ENCODE measurements around the gene MYO16.
"Not testable (repeated sequence)": the region's sequence is repeated elsewhere in the genome, so short reads cannot be mapped to it uniquely, and the experiment has no call there.

Gene MYO16

GRCh38 chr13:108911807-108912206 lies 282.4 kb downstream of the MYO16 start:
- DNase-seq: no peak

GRCh38 chr13:108913731-108914130 lies 284.3 kb downstream of the MYO16 start:
- not testable (repeated sequence) for DNase-seq

GRCh38 chr13:108915095-108915633 lies 285.8 kb downstream of the MYO16 start:
- peak; percentile 65 for DNase-seq

GRCh38 chr13:108915634-108916512 lies 286.5 kb downstream of the MYO16 start:
- peak; percentile 98 for DNase-seq

GRCh38 chr13:108917581-108917980 lies 288.2 kb downstream of the MYO16 start:
- peak; percentile 64 for DNase-seq

- DNase-seq: peak; percentile 84
Measured at GRCh38 chr13:108919036-108919907, 289.9 kb downstream of the MYO16 start.

- no peak for DNase-seq
Measured at GRCh38 chr13:108920137-108920536, 290.7 kb downstream of the MYO16 start.

- no peak for DNase-seq
Measured at GRCh38 chr13:108921238-108921637, 291.8 kb downstream of the MYO16 start.

GRCh38 chr13:108922108-108922507 lies 292.7 kb downstream of the MYO16 start:
- DNase-seq: no peak

GRCh38 chr13:108923386-108924047 lies 294.1 kb downstream of the MYO16 start:
- no peak for DNase-seq

GRCh38 chr13:108924134-108924533 lies 294.7 kb downstream of the MYO16 start:
- peak; percentile 92 for DNase-seq

GRCh38 chr13:108924541-108924940 lies 295.1 kb downstream of the MYO16 start:
- DNase-seq: no peak

GRCh38 chr13:108925070-108925469 lies 295.7 kb downstream of the MYO16 start:
- DNase-seq: no peak

GRCh38 chr13:108926862-108927261 lies 297.5 kb downstream of the MYO16 start:
- DNase-seq: no peak

- DNase-seq: no peak
Measured at GRCh38 chr13:108927615-108928014, 298.2 kb downstream of the MYO16 start.

GRCh38 chr13:108929532-108930206 lies 300.3 kb downstream of the MYO16 start:
- DNase-seq: no peak

- no peak for DNase-seq
Measured at GRCh38 chr13:108932196-108932595, 302.8 kb downstream of the MYO16 start.

- DNase-seq: no peak
Measured at GRCh38 chr13:108933061-108933460, 303.6 kb downstream of the MYO16 start.

- DNase-seq: no peak
Measured at GRCh38 chr13:108938155-108938554, 308.7 kb downstream of the MYO16 start.

- no peak for DNase-seq
Measured at GRCh38 chr13:108940121-108940520, 310.7 kb downstream of the MYO16 start.

GRCh38 chr13:108943842-108944241 lies 314.4 kb downstream of the MYO16 start:
- DNase-seq: no peak

GRCh38 chr13:108944760-108945159 lies 315.3 kb downstream of the MYO16 start:
- DNase-seq: peak; percentile 86
